Measurements from ENCODE around the gene ZNF248. TPM values are rescaled to one million over a fixed set of nuclear protein-coding genes. Genes with fewer than 3 reads are reported as not detected.
A peak's percentile ranks its signal among the peaks of the same experiment; 100 is the strongest.

ZNF248 gene
- total and polyA plus RNA-seq, 9 of the 15 experiments (the other 6 are each of a cell fraction or from before 2014, with no cell fraction given): 4.5 to 16.5 (median 10.2) TPM

- WGBS (ENCODE audit: insufficient coverage, low coverage, missing lambda C conversion rate): 0% methylated on average over 4 of the region's 4 CpGs
- no peaks in the 10 kb centered on the region for H3K9me3 ChIP-seq (replicated peaks; ENCODE audit: control insufficient read depth, insufficient read depth, low read depth, low read length)
- DNase-seq (ENCODE audit: extremely low read depth in 1 of 4, low spot score in 3 of 4): no peak
- H3K36me3 ChIP-seq (ENCODE audit: control insufficient read depth, insufficient read depth, low read length): no peaks in the 10 kb centered on the region
- no peak overlapping the region for H3K9ac ChIP-seq (ENCODE audit: insufficient read depth in 1 of 2, low read depth in 2 of 2, low read length in 2 of 2)
- H3K4me1 ChIP-seq (replicated peaks in 1 of 2; ENCODE audit: control insufficient read depth in 2 of 2, insufficient read depth in 2 of 2, low read length in 2 of 2): no peaks in the 10 kb centered on the region
- POLR2A ChIA-PET: no interaction called here
- intact Hi-C loops (cut with micrococcal nuclease) (no loop called here), in situ Hi-C loops (cut with MboI) (no loop called here)
- no peaks in the 10 kb centered on the region for H3K9me1 ChIP-seq (ENCODE audit: control insufficient read depth, insufficient read depth, low read length)
- H3K79me2 ChIP-seq (ENCODE audit: control insufficient read depth, insufficient read depth, low read length): no peaks in the 10 kb centered on the region
- no peak overlapping the region for H2AFZ ChIP-seq (ENCODE audit: low read depth, low read length)
- no peak overlapping the region for H3K4me2 ChIP-seq (ENCODE audit: insufficient read depth, low read length)
- no peak overlapping the region for H3K27ac ChIP-seq (ENCODE audit: extremely low read depth, low read depth, low read length)
- no peak for ATAC-seq
- H3K4me3 ChIP-seq: no peak overlapping the region
- no peaks in the 10 kb centered on the region for H3K27me3 ChIP-seq (ENCODE audit: control insufficient read depth in 2 of 2, insufficient read depth in 2 of 2, low read length in 2 of 2)
- BruUV-seq (replicated peaks): no TSS peak
- no peak for FAIRE-seq
- CTCF ChIA-PET (ENCODE audit: low intra/inter-chr PET ratio): no interaction called here
- H4K20me1 ChIP-seq (replicated peaks; ENCODE audit: control insufficient read depth, insufficient read depth, low read length): no peaks in the 10 kb centered on the region
- no peak for TF ChIP-seq ZNF518B (CRISPR knock-in tag; IDR thresholded peaks at IDR 0.05)
- TF ChIP-seq ZNF224 (CRISPR knock-in tag; IDR thresholded peaks at IDR 0.05): no peak
- no peak for TF ChIP-seq ZKSCAN8 (CRISPR knock-in tag; IDR thresholded peaks at IDR 0.05)
- TF ChIP-seq TRIM24 (IDR thresholded peaks at IDR 0.05): no peak
- TF ChIP-seq ZNF316 (IDR thresholded peaks at IDR 0.05): peak; percentile 80
- no peak for TF ChIP-seq SRSF1 (IDR thresholded peaks at IDR 0.05; ENCODE audit: low read depth, low read length)
- peak; percentile 82 for TF ChIP-seq MAFK (IDR thresholded peaks at IDR 0.05; ENCODE audit: low read length)
- peak; percentile 60 for TF ChIP-seq C11orf30 (IDR thresholded peaks at IDR 0.05; ENCODE audit: low read depth)
- TF ChIP-seq KLF6 (CRISPR knock-in tag; IDR thresholded peaks at IDR 0.05; ENCODE audit: borderline replicate concordance): no peak
- TF ChIP-seq NRF1 (conservative IDR thresholded peaks at IDR 0.05 in 1 of 2, IDR thresholded peaks at IDR 0.05 in 1 of 2): no peak
- TF ChIP-seq TCF7L2 (IDR thresholded peaks at IDR 0.05; ENCODE audit: low read depth, low read length): no peak
- no peak for TF ChIP-seq DMBX1 (CRISPR knock-in tag; IDR thresholded peaks at IDR 0.05; ENCODE audit: borderline replicate concordance)
- TF ChIP-seq E2F3 (CRISPR knock-in tag; IDR thresholded peaks at IDR 0.05): no peak
- TF ChIP-seq ZNF696 (CRISPR knock-in tag; conservative IDR thresholded peaks at IDR 0.05): no peak
- TF ChIP-seq EP400 (IDR thresholded peaks at IDR 0.05): no peak
- TF ChIP-seq MTF1 (CRISPR knock-in tag; IDR thresholded peaks at IDR 0.05; ENCODE audit: borderline replicate concordance): no peak
- TF ChIP-seq ZNF785 (CRISPR knock-in tag; IDR thresholded peaks at IDR 0.05): no peak
- no peak for TF ChIP-seq FOXO4 (CRISPR knock-in tag; IDR thresholded peaks at IDR 0.05)
- no peak for TF ChIP-seq ZNF561 (CRISPR knock-in tag; conservative IDR thresholded peaks at IDR 0.05)
- TF ChIP-seq MAFF (IDR thresholded peaks at IDR 0.05; ENCODE audit: low read length): peak; percentile 66
- TF ChIP-seq SMARCB1 (IDR thresholded peaks at IDR 0.05; ENCODE audit: insufficient read length, low read depth): no peak
- peak; percentile 51 for TF ChIP-seq MAFG (tag; conservative IDR thresholded peaks at IDR 0.05)
Measured at GRCh38 chr10:37784678-37785077, 72.7 kb downstream of the ZNF248 start.
